ENCODE results near the gene ABCA13.
A peak's percentile ranks its signal among the peaks of the same experiment; 100 is the strongest.

ABCA13 gene

GRCh38 chr7:48300301-48300700 lies 129.0 kb downstream of the ABCA13 start:
- no peak for DNase-seq (ENCODE audit: low spot score)

DNA sequence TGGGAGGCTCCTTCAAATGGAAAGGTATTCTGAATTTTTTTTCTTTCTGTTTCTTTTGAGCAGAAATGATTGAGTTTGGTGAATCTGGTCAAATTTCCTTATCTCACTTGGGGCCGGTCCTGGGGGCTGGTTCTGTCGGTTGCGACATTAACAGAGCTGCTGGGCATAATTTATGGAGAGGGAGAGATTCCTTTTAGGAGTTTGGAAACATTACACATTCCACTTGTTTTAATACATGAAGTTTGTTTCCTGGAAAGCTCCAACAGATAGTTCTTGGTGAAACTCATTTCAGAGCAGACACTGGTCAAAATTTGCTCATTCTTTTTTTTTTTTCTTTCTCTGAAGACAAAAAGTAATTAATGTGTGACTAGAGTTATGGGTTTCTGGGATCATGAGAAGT lies 129.9 kb downstream of the ABCA13 start:
- no peak for DNase-seq (ENCODE audit: low spot score)

DNA sequence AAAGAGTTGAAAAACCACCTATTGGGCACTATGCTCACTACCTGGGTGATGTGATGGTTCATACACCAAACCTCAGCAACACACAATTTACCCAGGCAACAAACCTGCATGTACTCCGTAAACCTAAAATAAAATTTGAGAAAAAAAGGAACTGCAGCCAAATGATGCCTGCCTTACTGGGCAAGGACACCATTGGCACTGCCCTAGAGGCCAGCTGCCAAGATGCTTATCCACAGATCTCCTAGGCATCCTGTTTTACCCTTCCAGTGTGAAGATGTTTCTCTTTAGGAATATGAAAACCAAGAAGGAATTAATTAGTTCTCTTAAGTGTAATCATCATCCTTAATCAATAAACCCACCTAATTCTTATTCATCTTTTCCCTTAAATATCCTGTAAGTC lies 133.4 kb downstream of the ABCA13 start:
- DNase-seq (ENCODE audit: low spot score), result no peak

- no peak for DNase-seq (ENCODE audit: low spot score)
These were observed 134.4 kb downstream of the ABCA13 start for GRCh38 chr7:48305661-48306060.

DNA sequence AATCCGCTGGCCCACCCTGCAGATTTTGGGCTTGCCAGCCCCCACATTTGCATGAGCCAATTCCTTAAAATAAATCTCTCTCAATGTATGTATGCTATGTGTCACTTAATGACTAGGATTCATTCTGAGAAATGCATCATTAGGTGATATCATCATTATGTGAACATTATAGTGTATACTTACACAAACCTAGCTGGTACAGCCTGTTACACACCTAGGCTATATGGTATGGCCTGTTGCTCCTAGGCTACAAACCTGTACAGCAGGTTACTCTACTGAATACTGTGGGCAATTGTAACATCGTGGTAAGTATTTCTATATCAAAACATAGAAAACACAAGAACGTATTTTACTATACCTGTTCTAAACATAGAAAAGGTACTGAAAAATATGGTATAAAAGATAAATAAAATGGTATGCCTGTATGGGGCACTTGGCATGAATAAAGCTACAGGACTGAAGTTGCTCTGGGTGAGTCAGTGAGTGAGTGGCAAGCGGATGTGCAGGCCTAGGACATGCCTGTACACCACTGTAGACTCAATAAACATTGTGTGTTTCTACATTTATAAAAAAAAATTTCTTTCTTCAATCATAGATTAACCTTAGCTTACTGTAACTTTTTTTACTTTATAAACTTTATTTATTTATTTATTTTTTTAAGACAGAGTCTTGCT lies 135.9 kb downstream of the ABCA13 start:
- DNase-seq (ENCODE audit: low spot score), result no peak

DNA sequence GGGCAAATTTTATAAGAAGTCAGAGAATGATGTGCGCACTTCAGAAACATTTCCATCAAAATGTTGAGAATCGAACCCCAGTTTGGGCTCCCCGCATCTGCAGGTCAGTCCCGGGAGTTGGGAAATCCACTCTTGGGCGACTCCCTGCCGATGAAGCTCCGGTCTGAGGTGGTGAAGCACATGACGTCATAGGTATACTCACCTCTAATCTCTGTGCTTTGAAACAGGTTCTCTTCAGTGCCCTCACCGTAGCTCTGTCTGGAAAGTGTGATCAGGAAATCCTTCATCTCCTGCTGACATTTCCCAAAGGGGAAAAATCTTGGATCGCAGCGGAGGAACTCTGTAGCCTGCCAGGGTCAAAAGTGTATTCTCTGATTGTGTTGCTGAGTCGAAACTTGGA lies 138.5 kb downstream of the ABCA13 start:
- no peak for DNase-seq (ENCODE audit: low spot score)

DNA sequence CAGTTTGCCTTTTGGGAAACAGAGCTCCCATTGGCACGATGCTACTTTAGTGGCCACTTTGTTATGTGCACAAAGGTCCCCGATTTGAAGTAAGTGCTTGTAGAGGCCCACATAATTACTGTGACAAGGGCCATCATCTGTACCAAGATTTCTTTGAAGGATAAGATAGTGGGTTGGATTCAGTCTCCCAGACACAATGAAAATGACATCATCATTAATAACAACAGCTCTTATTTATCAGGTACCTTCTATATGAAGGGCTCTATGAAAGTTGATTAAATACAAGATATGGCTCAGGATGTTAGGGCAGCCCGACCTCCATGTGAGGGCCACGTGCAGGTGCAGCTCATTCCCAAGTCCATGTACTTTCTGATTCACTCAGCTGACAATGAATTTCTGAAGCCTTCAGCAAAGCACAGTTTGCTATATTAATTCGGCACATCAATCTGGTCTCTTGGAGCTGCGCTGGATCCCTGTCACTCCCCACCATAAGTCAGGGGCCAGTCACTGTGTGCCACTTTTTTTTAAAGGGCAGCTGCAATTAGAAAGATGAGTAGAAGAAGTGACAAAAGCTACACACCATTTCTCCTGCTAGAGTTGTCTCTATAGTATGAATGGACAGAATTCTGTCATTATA lies 140.3 kb downstream of the ABCA13 start:
- DNase-seq (ENCODE audit: low spot score), result no peak

DNA sequence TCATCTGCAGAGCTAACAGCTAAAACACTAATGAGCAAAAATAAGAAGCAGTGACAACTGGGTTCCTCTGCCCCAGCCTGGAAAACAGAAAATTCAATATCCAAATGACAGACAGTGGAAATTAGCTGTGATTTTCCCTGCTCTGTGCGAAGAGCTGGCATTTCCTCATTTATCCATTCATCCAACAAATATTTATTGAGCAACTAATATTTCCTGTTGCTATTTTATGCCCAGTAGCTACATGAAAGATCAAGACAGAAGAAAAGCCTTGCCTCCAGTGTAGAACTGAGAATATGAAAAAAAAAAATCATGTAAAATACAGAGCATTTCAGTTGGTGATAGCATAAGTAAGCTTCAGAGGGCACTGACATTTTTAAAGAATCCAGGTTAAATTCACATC lies 140.9 kb downstream of the ABCA13 start:
- no peak for DNase-seq (ENCODE audit: low spot score)

- DNase-seq (ENCODE audit: low spot score), result no peak
These were observed 145.5 kb downstream of the ABCA13 start for GRCh38 chr7:48316768-48317167.

DNA sequence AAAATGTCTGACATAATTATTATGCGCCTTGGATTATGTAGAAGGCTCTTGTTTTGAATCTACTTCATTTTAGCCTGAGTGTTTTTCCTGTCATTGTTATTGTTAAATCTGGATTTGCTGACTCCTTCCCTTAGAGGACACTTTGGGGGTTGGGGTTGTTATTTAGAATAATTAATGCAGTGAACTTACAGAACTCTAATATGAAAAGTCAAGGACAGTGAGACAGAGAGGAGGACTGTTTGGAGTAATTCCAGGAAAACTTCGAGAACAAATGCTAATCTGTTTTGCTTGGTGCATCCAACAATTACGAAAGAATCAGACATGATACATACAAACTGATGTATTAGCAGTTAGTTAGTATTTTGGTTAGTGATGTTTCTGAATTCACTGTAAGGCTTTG lies 146.1 kb downstream of the ABCA13 start:
- no peak for DNase-seq (ENCODE audit: low spot score)

DNA sequence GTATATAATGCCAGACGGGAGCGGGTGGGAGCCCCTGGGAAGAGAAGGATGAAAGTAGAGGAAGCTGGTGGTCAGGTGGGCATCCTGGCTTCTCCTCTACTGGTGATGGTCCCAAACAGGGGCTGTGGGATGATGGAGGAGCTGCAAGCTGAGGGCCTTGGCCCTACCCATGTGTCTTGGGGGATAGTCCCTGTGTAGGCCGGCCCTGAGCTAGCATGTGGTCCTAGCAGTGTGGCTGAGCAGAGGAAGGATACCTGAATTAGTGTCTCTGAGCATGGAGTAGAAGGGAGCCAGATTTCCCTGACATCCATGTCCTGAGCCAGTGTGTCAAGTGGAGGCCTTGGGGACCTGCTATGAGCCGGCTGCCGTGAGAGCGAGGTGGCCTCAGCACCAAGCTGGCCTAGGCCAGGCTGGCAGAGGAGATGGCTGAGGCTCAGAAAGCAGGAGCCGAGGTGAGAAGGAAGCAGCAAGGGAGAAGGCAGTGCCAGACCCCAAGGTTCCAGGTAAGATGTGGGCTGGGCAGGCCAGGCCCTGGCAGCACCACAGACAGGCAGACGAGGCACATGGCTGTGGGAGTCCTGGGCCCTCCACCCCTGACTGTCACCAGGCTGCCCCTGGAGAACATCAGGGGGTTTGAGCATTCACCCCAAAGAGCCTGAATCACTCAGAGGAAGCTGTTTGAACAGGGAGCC lies 150.2 kb downstream of the ABCA13 start:
- DNase-seq (ENCODE audit: low spot score), result no peak

DNA sequence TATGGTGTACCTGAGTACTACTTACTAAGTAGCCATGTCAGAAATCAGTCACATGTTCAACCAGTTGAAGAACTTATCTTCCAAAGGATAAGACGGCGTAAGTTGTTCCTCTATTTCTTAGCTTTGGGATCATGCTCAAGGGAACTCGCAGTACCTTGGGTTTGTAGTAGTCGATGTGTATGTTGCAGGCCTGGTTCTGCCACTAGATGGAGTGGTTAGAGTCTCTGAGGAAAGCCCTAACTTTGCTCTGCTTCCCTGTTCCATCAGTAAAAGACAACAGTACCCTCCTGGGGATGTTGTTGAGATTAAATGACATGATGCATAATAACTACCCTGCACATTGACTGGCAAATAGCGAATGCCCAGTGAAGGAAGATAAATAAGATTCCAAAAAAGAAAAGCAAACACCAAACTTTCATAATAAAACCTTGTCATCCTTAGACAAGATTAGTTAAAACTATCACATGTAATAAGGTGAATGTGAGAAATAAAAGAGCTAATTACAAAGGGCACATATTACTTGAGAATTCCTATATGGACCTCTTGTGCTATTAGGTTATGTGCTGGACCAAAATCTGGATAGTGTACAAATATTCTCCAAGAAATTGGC lies 165.9 kb downstream of the ABCA13 start:
- peak; percentile 58 for DNase-seq (ENCODE audit: low spot score)

DNA sequence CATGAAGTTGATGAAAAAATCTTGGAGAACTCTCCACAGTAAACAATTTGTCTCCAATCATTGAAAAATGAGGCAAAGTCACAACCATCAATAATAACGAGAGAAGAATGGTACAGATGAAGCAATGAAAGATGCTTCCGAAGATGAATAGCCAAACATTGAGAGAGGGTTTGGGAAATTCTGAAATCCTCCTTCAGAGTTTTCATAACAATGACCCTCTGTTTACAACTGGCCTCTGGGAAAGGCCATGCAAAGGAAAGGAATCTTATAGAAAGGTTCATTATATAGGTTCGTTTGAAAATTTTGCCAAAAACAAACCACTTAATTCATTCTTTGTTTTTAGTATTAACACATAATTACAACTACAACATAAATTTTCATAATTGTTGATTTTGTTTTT lies 166.5 kb downstream of the ABCA13 start:
- no peak for DNase-seq (ENCODE audit: low spot score)

- no peak for DNase-seq (ENCODE audit: low spot score)
These were observed 176.1 kb downstream of the ABCA13 start for GRCh38 chr7:48347230-48347825.

DNA sequence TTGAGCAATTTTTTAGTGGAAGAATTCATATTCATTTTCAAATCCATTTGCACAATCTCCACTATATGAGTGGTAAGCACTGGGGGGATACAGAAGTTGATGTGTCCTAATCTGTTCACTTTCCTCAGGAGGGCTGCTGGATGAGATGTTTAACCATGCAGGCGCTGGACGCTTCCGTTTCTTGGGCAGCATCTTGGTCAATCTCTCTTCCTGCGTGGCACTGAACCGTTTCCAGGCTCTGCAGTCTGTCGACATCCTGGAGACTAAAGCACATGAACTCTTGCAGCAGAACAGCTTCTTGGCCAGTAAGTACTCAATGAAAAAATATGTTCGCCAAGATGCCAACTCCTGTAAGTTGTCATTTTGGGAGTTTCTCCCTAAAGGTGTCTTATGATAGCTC lies 179.3 kb downstream of the ABCA13 start:
- no peak for DNase-seq (ENCODE audit: low spot score)

DNA sequence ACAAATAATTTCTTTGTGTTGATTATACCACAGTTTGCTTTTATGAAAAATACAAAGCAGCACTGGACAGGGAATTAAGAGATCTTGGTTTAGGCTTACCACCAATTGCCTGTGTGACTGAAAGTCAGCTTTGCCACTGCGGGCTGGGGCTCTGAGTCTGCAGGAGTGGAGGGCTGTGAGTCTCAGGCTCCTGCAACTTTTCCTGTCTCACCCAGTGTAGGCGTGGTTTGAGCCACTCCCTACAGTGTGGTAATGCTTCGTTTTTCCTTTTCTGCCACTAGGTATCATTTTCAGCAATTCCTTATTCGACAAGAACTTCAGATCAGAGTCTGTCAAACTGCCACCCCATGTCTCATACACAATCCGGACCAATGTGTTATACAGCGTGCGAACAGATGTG lies 180.6 kb downstream of the ABCA13 start:
- no peak for DNase-seq (ENCODE audit: low spot score)

DNA sequence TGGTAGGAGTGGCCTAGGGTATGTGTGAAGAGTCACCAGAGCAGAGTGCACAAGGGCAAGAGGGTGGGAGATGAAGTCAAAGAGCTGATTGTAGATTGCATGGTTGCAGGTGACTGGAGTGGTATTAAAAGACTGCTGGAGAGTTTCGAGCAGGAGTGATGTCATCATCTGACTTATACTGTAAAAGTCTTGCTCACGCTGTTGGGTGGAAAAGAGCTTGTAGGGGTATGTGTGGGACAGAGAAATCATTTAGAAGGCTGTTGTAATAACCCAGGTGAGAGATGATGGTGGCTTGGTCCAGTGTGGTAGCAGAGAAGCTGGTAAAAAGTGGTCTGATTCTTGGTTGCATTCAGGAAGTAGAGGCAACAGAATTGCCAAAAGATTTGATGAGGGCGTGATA lies 184.1 kb downstream of the ABCA13 start:
- no peak for DNase-seq (ENCODE audit: low spot score)

- DNase-seq (ENCODE audit: low spot score), result no peak
These were observed 189.3 kb downstream of the ABCA13 start for GRCh38 chr7:48360574-48360973.

- DNase-seq (ENCODE audit: low spot score), result no peak
These were observed 191.9 kb downstream of the ABCA13 start for GRCh38 chr7:48363174-48363573.

DNA sequence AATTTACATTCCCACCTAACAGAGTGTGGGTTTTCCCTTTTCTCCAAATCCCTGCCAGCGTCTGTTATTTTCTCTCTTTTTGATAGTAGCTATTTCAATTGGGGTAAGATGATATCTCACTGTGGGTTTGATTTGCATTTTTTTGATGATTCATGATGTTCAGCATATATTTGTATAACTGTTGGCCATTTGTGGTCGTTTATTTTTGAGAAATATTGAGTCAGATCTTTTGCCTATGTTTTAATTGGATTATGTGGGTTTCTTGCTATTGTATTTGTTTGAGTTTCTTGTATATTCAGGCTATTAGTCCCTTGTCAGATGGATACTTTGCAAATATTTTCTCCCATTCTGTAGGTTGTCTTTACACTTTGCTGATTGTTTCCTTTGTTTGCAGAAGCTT lies 193.8 kb downstream of the ABCA13 start:
- no peak for DNase-seq (ENCODE audit: low spot score)

DNA sequence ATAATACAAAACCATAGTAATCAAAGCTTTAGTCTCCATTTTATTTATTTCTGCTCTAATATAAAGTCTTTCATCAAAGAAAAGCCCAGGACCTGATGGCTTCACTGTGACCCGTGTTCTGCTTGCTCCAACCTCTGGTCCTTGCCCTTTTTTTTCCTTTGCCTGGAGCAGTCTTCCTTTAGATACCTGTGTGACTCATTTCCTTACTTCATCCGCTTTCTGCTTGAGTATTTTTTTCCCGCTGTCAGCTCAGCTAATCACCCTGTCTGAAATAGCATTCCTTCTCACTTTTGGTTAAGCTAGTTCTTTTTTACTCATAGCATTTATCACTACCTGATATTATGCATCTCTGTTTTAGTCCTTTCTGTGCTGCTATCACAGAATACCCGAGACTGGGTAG lies 194.8 kb downstream of the ABCA13 start:
- DNase-seq (ENCODE audit: low spot score), result no peak

- no peak for DNase-seq (ENCODE audit: low spot score)
These were observed 205.0 kb downstream of the ABCA13 start for GRCh38 chr7:48376263-48376662.

DNA sequence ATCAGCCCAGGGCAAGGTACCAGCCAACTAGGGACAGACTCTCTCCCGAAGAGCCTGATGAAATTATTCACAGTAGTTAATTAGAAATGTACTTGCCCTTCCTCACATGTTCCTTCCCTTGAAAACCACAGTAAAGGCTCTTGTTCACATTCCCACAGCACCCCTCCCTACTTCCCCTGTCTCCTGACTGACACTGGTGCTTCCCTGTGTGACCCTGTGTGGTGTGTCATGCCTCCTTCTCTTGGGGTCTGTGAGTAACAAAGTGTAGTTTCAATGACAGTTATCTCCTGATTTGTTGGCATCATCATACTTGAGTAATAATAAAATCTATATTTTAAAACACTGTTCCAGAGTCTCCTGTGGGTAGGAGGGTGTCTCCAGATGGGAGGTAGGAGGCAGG lies 209.7 kb downstream of the ABCA13 start:
- DNase-seq (ENCODE audit: low spot score), result no peak

Measured in Ammon's horn (tissue), 1 donor.